SK-N-SH (cell line): ENCODE measurements around the gene RAB7A. TPM values are rescaled to one million over a fixed set of nuclear protein-coding genes. Genes with fewer than 3 reads are reported as not detected.

Source experiments
- CTCF ChIA-PET: fragments of 300-600, 350-600 bp; formaldehyde crosslinking; extraction: SDS; loops from one replicate; lab custom pipeline; 2021; lab: Yijun Ruan, JAX
- POLR2A ChIA-PET: fragments of 350-600 bp; sonication (Branson Sonifier 250); formaldehyde crosslinking; extraction: SDS; loops from one replicate; lab custom pipeline; 2020; ENCODE audit warnings: antibody characterized with exemption, inconsistent platforms; lab: Yijun Ruan, JAX
- DNase-seq: peaks from one replicate; pipeline ENCODE4 v3.0.0; 2012
- H2AFZ ChIP-seq: fragments of 200-600 bp; sonication (generic); 2 replicates; pipeline ENCODE4 v1.8.1; 2016; ENCODE audit warnings: antibody characterized with exemption, mild to moderate bottlenecking, low read depth
- H3F3A ChIP-seq: fragments of 200-600 bp; sonication (generic); replicated peaks from 2 replicates; pipeline ENCODE3; 2016; ENCODE audit warnings: antibody characterized with exemption, mild to moderate bottlenecking; ENCODE audit not compliant: insufficient read depth
- H3K27ac ChIP-seq, 2 experiments: fragments of 200-500 bp in 1 of 2; fragments of 200-600 bp in 1 of 2; sonication (Bioruptor generic) in 1 of 2; sonication (generic), shearing (Covaris generic) in 1 of 2; 2 replicates each; pipeline versions ENCODE4 v1.5.1 to v1.6.1; 2014 to 2016; ENCODE audit warnings: low read depth in 2 of 2, inconsistent platforms in 1 of 2, low read length in 1 of 2, mild to moderate bottlenecking in 1 of 2, mixed read lengths in 1 of 2
- H3K27me3 ChIP-seq: fragments of 200-600 bp; sonication (generic), shearing (Covaris generic); 2 replicates; pipeline ENCODE4 v1.6.1; 2016; ENCODE audit warnings: mixed run types; ENCODE audit not compliant: insufficient read depth
- H3K36me3 ChIP-seq, 2 experiments: fragments of 200-500 bp in 1 of 2; fragments of 200-600 bp in 1 of 2; sonication (Bioruptor generic) in 1 of 2; sonication (generic) in 1 of 2; replicated peaks in 1 of 2; 2 replicates each; pipeline versions ENCODE3 to v1.5.1; 2014 to 2016; ENCODE audit warnings: low read length in 1 of 2, mild to moderate bottlenecking in 1 of 2; ENCODE audit not compliant: insufficient read depth in 2 of 2, control insufficient read depth in 1 of 2
- H3K4me1 ChIP-seq, 2 experiments: fragments of 200-500 bp in 1 of 2; fragments of 200-600 bp in 1 of 2; sonication (Bioruptor generic) in 1 of 2; sonication (generic), shearing (Covaris generic) in 1 of 2; 2 replicates each; pipeline versions ENCODE4 v1.5.1 to v1.6.1; 2014 to 2016; ENCODE audit warnings: low read depth in 1 of 2, low read length in 1 of 2, mixed run types in 1 of 2; ENCODE audit not compliant: insufficient read depth in 2 of 2, control insufficient read depth in 1 of 2
- H3K4me2 ChIP-seq: fragments of 200-600 bp; sonication (generic), shearing (Covaris generic); 2 replicates; pipeline ENCODE4 v1.6.1; 2017; ENCODE audit warnings: mixed run types
- H3K4me3 ChIP-seq, 2 experiments: fragments of 200-500 bp in 1 of 2; fragments of 200-600 bp in 1 of 2; sonication (Bioruptor generic) in 1 of 2; sonication (generic), shearing (Covaris generic) in 1 of 2; 2 replicates each; pipeline versions ENCODE4 v1.5.1 to v1.8.1; 2014 to 2016; ENCODE audit warnings: low read depth in 2 of 2, inconsistent platforms in 1 of 2, low read length in 1 of 2, mild to moderate bottlenecking in 1 of 2, mixed read lengths in 1 of 2, moderate library complexity in 1 of 2
- H3K79me2 ChIP-seq: fragments of 200-600 bp; sonication (generic); 2 replicates; pipeline ENCODE4 v1.8.1; 2017; ENCODE audit warnings: mild to moderate bottlenecking; ENCODE audit not compliant: insufficient read depth
- H3K9ac ChIP-seq: fragments of 200-600 bp; sonication (generic); 2 replicates; pipeline ENCODE4 v1.6.1; 2017; ENCODE audit warnings: mixed run types
- H3K9me2 ChIP-seq: fragments of 200-600 bp; sonication (generic); 2 replicates; pipeline ENCODE4 v1.6.1; 2017; ENCODE audit warnings: mixed run types
- H3K9me3 ChIP-seq: fragments of 200-600 bp; sonication (generic); 2 replicates; pipeline ENCODE4 v1.6.1; 2017; ENCODE audit warnings: mixed run types, mild to moderate bottlenecking, moderate library complexity
- H4K20me1 ChIP-seq: fragments of 200-600 bp; sonication (generic); 2 replicates; pipeline ENCODE4 v1.6.1; 2017; ENCODE audit warnings: mild to moderate bottlenecking, mixed run types; ENCODE audit not compliant: insufficient read depth
- ELF1 ChIP-seq: IDR thresholded peaks from 2 replicates; pipeline ENCODE4 v1.4.0; 2012
- EP300 ChIP-seq, 2 experiments: IDR thresholded peaks; 2 replicates each; pipeline versions ENCODE4 v1.4.0 to v1.6.1; 2012; ENCODE audit warnings: borderline replicate concordance in 1 of 2, low read depth in 1 of 2, low read length in 1 of 2
- EZH2phosphoT487 ChIP-seq: fragments of 200-600 bp; sonication (generic); IDR thresholded peaks from 2 replicates; pipeline ENCODE4 v1.6.1; 2017; ENCODE audit warnings: low read depth, mixed run types, mild to moderate bottlenecking, antibody characterized with exemption, moderate library complexity, borderline replicate concordance
- FOSL2 ChIP-seq: IDR thresholded peaks from 2 replicates; pipeline ENCODE4 v1.4.0; 2012; ENCODE audit warnings: low read depth, mild to moderate bottlenecking, moderate library complexity, borderline replicate concordance
- FOXJ3 ChIP-seq: sonication (generic); formaldehyde crosslinking; IDR thresholded peaks from 2 replicates; pipeline ENCODE4 v1.5.1; 2020; ENCODE audit warnings: mild to moderate bottlenecking, missing genetic modification reagents
- FOXM1 ChIP-seq: IDR thresholded peaks from 2 replicates; pipeline ENCODE4 v1.4.0; 2012; ENCODE audit warnings: low read depth, mild to moderate bottlenecking
- GABPA ChIP-seq: IDR thresholded peaks from 2 replicates; pipeline ENCODE4 v1.4.0; 2012; ENCODE audit warnings: low read depth, mild to moderate bottlenecking
- GATA2 ChIP-seq: sonication (generic); formaldehyde crosslinking; IDR thresholded peaks from 2 replicates; pipeline ENCODE4 v1.5.0; 2020; ENCODE audit warnings: mild to moderate bottlenecking, missing genetic modification reagents
- JUND ChIP-seq: IDR thresholded peaks from 2 replicates; pipeline ENCODE4 v1.4.0; 2012
- NRF1 ChIP-seq: IDR thresholded peaks from 2 replicates; pipeline ENCODE4 v1.6.1; 2012; ENCODE audit warnings: low read depth, mild to moderate bottlenecking, low read length
- RCOR1 ChIP-seq: fragments of 150-350 bp; IDR thresholded peaks from 2 replicates; pipeline ENCODE4 v1.6.1; 2017; ENCODE audit warnings: antibody characterized with exemption, low read length
- RFX5 ChIP-seq: IDR thresholded peaks from 2 replicates; pipeline ENCODE4 v1.6.1; 2012; ENCODE audit warnings: mild to moderate bottlenecking, improper control_type of control experiment, low read length
- SIN3A ChIP-seq: IDR thresholded peaks from 2 replicates; pipeline ENCODE4 v1.6.1; 2012; ENCODE audit warnings: low read depth, mild to moderate bottlenecking, low read length, moderate library complexity, borderline replicate concordance
- SMC3 ChIP-seq: IDR thresholded peaks from 2 replicates; pipeline ENCODE4 v1.6.1; 2012; ENCODE audit warnings: low read depth, low read length, improper control_type of control experiment
- TAF1 ChIP-seq: IDR thresholded peaks from 2 replicates; pipeline ENCODE4 v1.6.1; 2012; ENCODE audit warnings: low read depth, mild to moderate bottlenecking, low read length, moderate library complexity, borderline replicate concordance
- WGBS: methylation state at CpG from one replicate; pipeline ENCODE4 v1.1.6; 2017; ENCODE audit warnings: low lambda C conversion rate; 5-methylcytosine and 5-hydroxymethylcytosine counted together
- polyA plus RNA-seq, 3 experiments: library from polyadenylated mRNA; depleted of rRNA; stranded (reverse); fragments of >200 nt; gene quantifications; 2 replicates each; pipeline ENCODE4 v1.2.3, GENCODE V29; 2012
- TF ChIP-seq, protein P1 (sequence below): fragments of 150-350 bp; IDR thresholded peaks from 2 replicates; pipeline ENCODE4 v1.6.1; 2017; ENCODE audit warnings: antibody characterized with exemption, low read length, low read depth, borderline replicate concordance
- TF ChIP-seq, protein P2 (sequence below): fragments of 200-600 bp; sonication (generic); IDR thresholded peaks from 2 replicates; pipeline ENCODE4 v1.6.1; 2017; ENCODE audit warnings: antibody characterized with exemption, mild to moderate bottlenecking, moderate library complexity
- TF ChIP-seq, protein P3 (sequence below): IDR thresholded peaks from 2 replicates; pipeline ENCODE4 v1.4.0; 2012; ENCODE audit warnings: low read depth, borderline replicate concordance
- TF ChIP-seq, protein P4 (sequence below): IDR thresholded peaks from 2 replicates; pipeline ENCODE4 v1.4.0; 2012; ENCODE audit warnings: low read depth

Gene RAB7A
- polyA plus RNA-seq, 1 of the 3 experiments (the other 2 are of a cell fraction), result 271 TPM

DNA sequence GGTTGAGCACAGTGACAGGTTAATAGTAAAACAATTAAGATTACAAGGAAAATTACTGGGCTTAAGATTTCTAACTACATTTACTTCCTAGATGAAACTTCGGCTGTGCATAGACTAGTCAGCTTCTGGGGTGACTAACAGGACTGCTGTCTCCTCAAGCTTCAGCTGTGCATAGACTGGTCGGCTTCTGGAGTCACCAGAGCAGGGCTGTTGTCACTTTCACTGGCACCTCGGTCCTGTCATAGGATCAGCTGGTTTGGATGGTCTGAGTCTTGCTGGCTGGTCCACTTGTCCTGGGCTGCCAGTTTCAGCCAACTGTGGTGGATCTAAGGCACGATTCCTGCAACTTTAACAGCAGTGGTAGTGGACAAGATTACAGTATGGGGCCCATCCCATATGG lies 129.6 kb downstream of the RAB7A start:
- Histone ChIP-seq H3K27me3 (no peaks in the 10 kb centered on the region), H3K4me1 (peaks cover 0 to 2% of the 10 kb centered on the region in 2 experiments; a peak in 1 of 4 replicates), H4K20me1 (no peaks in the 10 kb centered on the region), H2AFZ (no peak overlapping the region), H3K4me3 (no peak overlapping the region), H3K27ac (no peak overlapping the region), H3K9me3 (0 out of 2 replicates have a peak, but pooled peaks cover 6% of the 10 kb centered on the region), H3K79me2 (no peaks in the 10 kb centered on the region), H3K4me2 (no peak overlapping the region), H3F3A (no peaks in the 10 kb centered on the region), H3K9ac (no peak overlapping the region), H3K36me3 (no peaks in the 10 kb centered on the region), H3K9me2 (no peaks in the 10 kb centered on the region)
- TF ChIP-seq ELF1 (no peak), SIN3A (no peak), GATA2 (no peak), RFX5 (no peak), FOSL2 (no peak), EZH2phosphoT487 (no peak), TAF1 (no peak), RCOR1 (no peak), FOXM1 (no peak), FOXJ3 (no peak), JUND (no peak), NRF1 (no peak), GABPA (no peak), SMC3 (no peak), EP300 (IDR thresholded peaks at IDR 0.05; ENCODE audit: borderline replicate concordance in 1 of 2, low read depth in 1 of 2, low read length in 1 of 2) (no peak)
- TF ChIP-seq, protein P1, sequence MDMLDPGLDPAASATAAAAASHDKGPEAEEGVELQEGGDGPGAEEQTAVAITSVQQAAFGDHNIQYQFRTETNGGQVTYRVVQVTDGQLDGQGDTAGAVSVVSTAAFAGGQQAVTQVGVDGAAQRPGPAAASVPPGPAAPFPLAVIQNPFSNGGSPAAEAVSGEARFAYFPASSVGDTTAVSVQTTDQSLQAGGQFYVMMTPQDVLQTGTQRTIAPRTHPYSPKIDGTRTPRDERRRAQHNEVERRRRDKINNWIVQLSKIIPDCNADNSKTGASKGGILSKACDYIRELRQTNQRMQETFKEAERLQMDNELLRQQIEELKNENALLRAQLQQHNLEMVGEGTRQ, result no peak
- TF ChIP-seq, protein P2, sequence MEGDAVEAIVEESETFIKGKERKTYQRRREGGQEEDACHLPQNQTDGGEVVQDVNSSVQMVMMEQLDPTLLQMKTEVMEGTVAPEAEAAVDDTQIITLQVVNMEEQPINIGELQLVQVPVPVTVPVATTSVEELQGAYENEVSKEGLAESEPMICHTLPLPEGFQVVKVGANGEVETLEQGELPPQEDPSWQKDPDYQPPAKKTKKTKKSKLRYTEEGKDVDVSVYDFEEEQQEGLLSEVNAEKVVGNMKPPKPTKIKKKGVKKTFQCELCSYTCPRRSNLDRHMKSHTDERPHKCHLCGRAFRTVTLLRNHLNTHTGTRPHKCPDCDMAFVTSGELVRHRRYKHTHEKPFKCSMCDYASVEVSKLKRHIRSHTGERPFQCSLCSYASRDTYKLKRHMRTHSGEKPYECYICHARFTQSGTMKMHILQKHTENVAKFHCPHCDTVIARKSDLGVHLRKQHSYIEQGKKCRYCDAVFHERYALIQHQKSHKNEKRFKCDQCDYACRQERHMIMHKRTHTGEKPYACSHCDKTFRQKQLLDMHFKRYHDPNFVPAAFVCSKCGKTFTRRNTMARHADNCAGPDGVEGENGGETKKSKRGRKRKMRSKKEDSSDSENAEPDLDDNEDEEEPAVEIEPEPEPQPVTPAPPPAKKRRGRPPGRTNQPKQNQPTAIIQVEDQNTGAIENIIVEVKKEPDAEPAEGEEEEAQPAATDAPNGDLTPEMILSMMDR, result no peak
- TF ChIP-seq, protein P3, sequence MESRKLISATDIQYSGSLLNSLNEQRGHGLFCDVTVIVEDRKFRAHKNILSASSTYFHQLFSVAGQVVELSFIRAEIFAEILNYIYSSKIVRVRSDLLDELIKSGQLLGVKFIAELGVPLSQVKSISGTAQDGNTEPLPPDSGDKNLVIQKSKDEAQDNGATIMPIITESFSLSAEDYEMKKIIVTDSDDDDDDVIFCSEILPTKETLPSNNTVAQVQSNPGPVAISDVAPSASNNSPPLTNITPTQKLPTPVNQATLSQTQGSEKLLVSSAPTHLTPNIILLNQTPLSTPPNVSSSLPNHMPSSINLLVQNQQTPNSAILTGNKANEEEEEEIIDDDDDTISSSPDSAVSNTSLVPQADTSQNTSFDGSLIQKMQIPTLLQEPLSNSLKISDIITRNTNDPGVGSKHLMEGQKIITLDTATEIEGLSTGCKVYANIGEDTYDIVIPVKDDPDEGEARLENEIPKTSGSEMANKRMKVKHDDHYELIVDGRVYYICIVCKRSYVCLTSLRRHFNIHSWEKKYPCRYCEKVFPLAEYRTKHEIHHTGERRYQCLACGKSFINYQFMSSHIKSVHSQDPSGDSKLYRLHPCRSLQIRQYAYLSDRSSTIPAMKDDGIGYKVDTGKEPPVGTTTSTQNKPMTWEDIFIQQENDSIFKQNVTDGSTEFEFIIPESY, result no peak
- TF ChIP-seq, protein P4, sequence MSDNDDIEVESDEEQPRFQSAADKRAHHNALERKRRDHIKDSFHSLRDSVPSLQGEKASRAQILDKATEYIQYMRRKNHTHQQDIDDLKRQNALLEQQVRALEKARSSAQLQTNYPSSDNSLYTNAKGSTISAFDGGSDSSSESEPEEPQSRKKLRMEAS, result no peak
- POLR2A ChIA-PET, result no interaction called here
- WGBS, result 19% methylated on average over 2 of the region's 4 CpGs
- no peak for DNase-seq
- CTCF ChIA-PET, result interaction anchor here (1.5 to 1.9 kb wide), 2 partner anchors 10 to 174 kb away, joined by 5 to 7 read pairs; no protein-coding TSS in a partner anchor
